Measurements from ENCODE around the gene SLC16A7. TPM values are rescaled to one million over a fixed set of nuclear protein-coding genes. Genes with fewer than 3 reads are reported as not detected.

SLC16A7 gene
- total RNA-seq, 2 experiments from 2014 or later: 30.7 to 34.1 TPM

GRCh38 chr12:59715434-59715833 is 119.6 kb downstream of the SLC16A7 start:
- Histone ChIP-seq H4K20me1 (ENCODE audit: insufficient read depth, low read length) (no peaks in the 10 kb centered on the region), H2AFZ (ENCODE audit: low read length) (no peak overlapping the region), H3K79me2 (ENCODE audit: insufficient read depth, low read depth, low read length) (no peaks in the 10 kb centered on the region), H3K36me3 (ENCODE audit: insufficient read depth, low read length) (peaks cover 11% of the 10 kb centered on the region), H3K27ac (ENCODE audit: low read depth, low read length, poor library complexity, severe bottlenecking) (no peak overlapping the region), H3K9me3 (ENCODE audit: low read length) (no peaks in the 10 kb centered on the region), H3K4me2 (ENCODE audit: low read length) (no peak overlapping the region), H3K9me2 (ENCODE audit: insufficient read depth, low read length) (no peaks in the 10 kb centered on the region), H3K4me3 (ENCODE audit: low read depth, low read length, poor library complexity, severe bottlenecking) (no peak overlapping the region), H3K4me1 (ENCODE audit: insufficient read depth, low read length, poor library complexity, severe bottlenecking) (no peaks in the 10 kb centered on the region)
- no TSS peak for BruUV-seq (replicated peaks)
- TF ChIP-seq EZH2phosphoT487 (IDR thresholded peaks at IDR 0.05; ENCODE audit: borderline replicate concordance, low read depth, low read length): no peak
- TF ChIP-seq CTCF (conservative IDR thresholded peaks at IDR 0.05; ENCODE audit: low read length): no peak
- CTCF ChIA-PET (ENCODE audit: unreplicated experiment): no interaction called here
- POLR2A ChIA-PET: no interaction called here
- DNase-seq (ENCODE audit: low spot score): no peak
- intact Hi-C loops (cut with micrococcal nuclease; ENCODE audit: unreplicated experiment): no loop called here

GRCh38 chr12:59716043-59716442 is 120.2 kb downstream of the SLC16A7 start:
- DNase-seq (ENCODE audit: low spot score): no peak
- H3K27ac ChIP-seq (ENCODE audit: low read depth, low read length, poor library complexity, severe bottlenecking): no peak overlapping the region
- no peaks in the 10 kb centered on the region for H3K9me2 ChIP-seq (ENCODE audit: insufficient read depth, low read length)
- no peaks in the 10 kb centered on the region for H4K20me1 ChIP-seq (ENCODE audit: insufficient read depth, low read length)
- intact Hi-C loops (cut with micrococcal nuclease; ENCODE audit: unreplicated experiment): no loop called here
- ChIA-PET POLR2A (no interaction called here), CTCF (ENCODE audit: unreplicated experiment) (no interaction called here)
- no peak overlapping the region for H3K4me3 ChIP-seq (ENCODE audit: low read depth, low read length, poor library complexity, severe bottlenecking)
- H3K4me1 ChIP-seq (ENCODE audit: insufficient read depth, low read length, poor library complexity, severe bottlenecking): no peaks in the 10 kb centered on the region
- TF ChIP-seq EZH2phosphoT487 (IDR thresholded peaks at IDR 0.05; ENCODE audit: borderline replicate concordance, low read depth, low read length) (no peak), CTCF (conservative IDR thresholded peaks at IDR 0.05; ENCODE audit: low read length) (no peak)
- H3K79me2 ChIP-seq (ENCODE audit: insufficient read depth, low read depth, low read length): no peaks in the 10 kb centered on the region
- no peak overlapping the region for H2AFZ ChIP-seq (ENCODE audit: low read length)
- no peaks in the 10 kb centered on the region for H3K9me3 ChIP-seq (ENCODE audit: low read length)
- H3K4me2 ChIP-seq (ENCODE audit: low read length): no peak overlapping the region
- H3K36me3 ChIP-seq (ENCODE audit: insufficient read depth, low read length): peaks cover 10% of the 10 kb centered on the region
- BruUV-seq (replicated peaks): no TSS peak

- ChIA-PET CTCF (ENCODE audit: unreplicated experiment) (no interaction called here), POLR2A (no interaction called here)
- H3K79me2 ChIP-seq (ENCODE audit: insufficient read depth, low read depth, low read length): no peaks in the 10 kb centered on the region
- no peaks in the 10 kb centered on the region for H3K4me1 ChIP-seq (ENCODE audit: insufficient read depth, low read length, poor library complexity, severe bottlenecking)
- H3K27ac ChIP-seq (ENCODE audit: low read depth, low read length, poor library complexity, severe bottlenecking): no peak overlapping the region
- intact Hi-C loops (cut with micrococcal nuclease; ENCODE audit: unreplicated experiment): no loop called here
- H4K20me1 ChIP-seq (ENCODE audit: insufficient read depth, low read length): no peaks in the 10 kb centered on the region
- no peak overlapping the region for H2AFZ ChIP-seq (ENCODE audit: low read length)
- no peak for TF ChIP-seq CTCF (conservative IDR thresholded peaks at IDR 0.05; ENCODE audit: low read length)
- no peak for TF ChIP-seq EZH2phosphoT487 (IDR thresholded peaks at IDR 0.05; ENCODE audit: borderline replicate concordance, low read depth, low read length)
- no peaks in the 10 kb centered on the region for H3K9me3 ChIP-seq (ENCODE audit: low read length)
- no TSS peak for BruUV-seq (replicated peaks)
- H3K4me2 ChIP-seq (ENCODE audit: low read length): no peak overlapping the region
- H3K4me3 ChIP-seq (ENCODE audit: low read depth, low read length, poor library complexity, severe bottlenecking): no peak overlapping the region
- H3K36me3 ChIP-seq (ENCODE audit: insufficient read depth, low read length): peaks cover 2% of the 10 kb centered on the region
- no peak for DNase-seq (ENCODE audit: low spot score)
- no peaks in the 10 kb centered on the region for H3K9me2 ChIP-seq (ENCODE audit: insufficient read depth, low read length)
Measured at GRCh38 chr12:59717436-59717835, 121.6 kb downstream of the SLC16A7 start.

Data from OCI-LY7 (cell line).